GM19043 (cell line): ENCODE results near the gene ARHGEF5.
"Not testable (repeated sequence)": the region's sequence is repeated elsewhere in the genome, so short reads cannot be mapped to it uniquely, and the experiment has no call there.

ENCODE experiments used
- ATAC-seq: cut with Tn5 transposase; IDR thresholded peaks from one replicate; pipeline ENCODE4 v1.9.1; 2021; ENCODE audit warnings: low read depth; ENCODE audit not compliant: unreplicated experiment

ARHGEF5 gene

GRCh38 chr7:144355176-144355822 lies at the start of gene ARHGEF5:
Gene ARHGEF5, plus strand, starts transcription at chr7:144355402. Its CDS starts 7,268 bp downstream, at chr7:144362670.
- peak; percentile 62 for ATAC-seq

- not testable (repeated sequence) for ATAC-seq
Observed at GRCh38 chr7:144309702-144310101, 45.5 kb upstream of the ARHGEF5 start.

- ATAC-seq = not testable (repeated sequence)
Observed at GRCh38 chr7:144311218-144311617, 44.0 kb upstream of the ARHGEF5 start.

GRCh38 chr7:144311872-144312469 lies 43.2 kb upstream of the ARHGEF5 start, which contains the start of gene OR2A1:
Gene OR2A1, plus strand, starts transcription at chr7:144312419. Its CDS starts 5,706 bp downstream, at chr7:144318125.
- ATAC-seq = not testable (repeated sequence)

- ATAC-seq = not testable (repeated sequence)
Observed at GRCh38 chr7:144317537-144317936, 37.7 kb upstream of the ARHGEF5 start.

- ATAC-seq = not testable (repeated sequence)
Observed at GRCh38 chr7:144319547-144319946, 35.7 kb upstream of the ARHGEF5 start.

GRCh38 chr7:144321677-144322206 lies 33.5 kb upstream of the ARHGEF5 start:
- ATAC-seq = not testable (repeated sequence)

- ATAC-seq = not testable (repeated sequence)
Observed at GRCh38 chr7:144323359-144323758, 31.8 kb upstream of the ARHGEF5 start.

GRCh38 chr7:144325868-144326267 lies 29.3 kb upstream of the ARHGEF5 start:
- not testable (repeated sequence) for ATAC-seq

GRCh38 chr7:144330044-144330443 lies 25.2 kb upstream of the ARHGEF5 start:
- not testable (repeated sequence) for ATAC-seq

- not testable (repeated sequence) for ATAC-seq
Observed at GRCh38 chr7:144331221-144331995, 23.8 kb upstream of the ARHGEF5 start.

GRCh38 chr7:144331996-144332288 lies 23.3 kb upstream of the ARHGEF5 start:
- not testable (repeated sequence) for ATAC-seq

- ATAC-seq = peak; percentile 23
Observed at GRCh38 chr7:144348625-144349024, 6.6 kb upstream of the ARHGEF5 start.

- not testable (repeated sequence) for ATAC-seq
Observed at GRCh38 chr7:144351667-144352066, 3.5 kb upstream of the ARHGEF5 start.

GRCh38 chr7:144356185-144356584 lies 983 bp downstream of the ARHGEF5 start:
- ATAC-seq = not testable (repeated sequence)

GRCh38 chr7:144356860-144357259 lies 1.7 kb downstream of the ARHGEF5 start:
- ATAC-seq = not testable (repeated sequence)

GRCh38 chr7:144362061-144362460 lies 6.9 kb downstream of the ARHGEF5 start:
- not testable (repeated sequence) for ATAC-seq

GRCh38 chr7:144365523-144365922 lies 10.3 kb downstream of the ARHGEF5 start:
- not testable (repeated sequence) for ATAC-seq

GRCh38 chr7:144367250-144367649 lies 12.0 kb downstream of the ARHGEF5 start:
- ATAC-seq = not testable (repeated sequence)

- peak; percentile 42 for ATAC-seq
Observed at GRCh38 chr7:144369221-144369620, 14.0 kb downstream of the ARHGEF5 start.

- no peak for ATAC-seq
Observed at GRCh38 chr7:144378651-144379050, 23.4 kb downstream of the ARHGEF5 start.
